IMR-90 (cell line): ENCODE results near the gene ADRA2A. TPM values are rescaled to one million over a fixed set of nuclear protein-coding genes. Genes with fewer than 3 reads are reported as not detected.

ENCODE experiments used
- ATAC-seq: fragments of 200-7000 bp; cut with Tn5 transposase; 2 replicates; pipeline ENCODE4 v1.9.1; 2020; ENCODE audit warnings: low read depth, mild to moderate bottlenecking, moderate library complexity
- BruUV-seq: library from RNA; stranded (reverse); fragments of 400-500 nt; replicated peaks from 2 replicates; lab custom pipeline; 2021; lab: Mats Ljungman, UMichigan
- CTCF ChIA-PET: fragments of 300-600 bp; formaldehyde crosslinking; extraction: SDS; loops from one replicate; lab custom pipeline; 2021; ENCODE audit warnings: antibody characterized with exemption; lab: Yijun Ruan, JAX
- POLR2A ChIA-PET: fragments of 300-600 bp; sonication (Branson Sonifier 250); formaldehyde crosslinking; loops from one replicate; lab custom pipeline; 2022; ENCODE audit warnings: antibody characterized with exemption; ENCODE audit not compliant: unreplicated experiment; lab: Charles Lee
- DNase-seq: peaks from one replicate; pipeline ENCODE4 v3.0.0; 2013
- H2AFZ ChIP-seq: replicated peaks from 2 replicates; pipeline ENCODE3; 2013; ENCODE audit warnings: low read length, mild to moderate bottlenecking; ENCODE audit not compliant: poor library complexity
- H2AK5ac ChIP-seq: 2 replicates; pipeline ENCODE4 v1.6.1; 2013; ENCODE audit warnings: low read depth, low read length, inconsistent platforms
- H2AK9ac ChIP-seq: replicated peaks from 2 replicates; pipeline ENCODE3; 2013; ENCODE audit warnings: mild to moderate bottlenecking, low read depth, low read length, moderate library complexity; ENCODE audit not compliant: poor library complexity
- H2BK120ac ChIP-seq: 2 replicates; pipeline ENCODE4 v1.6.1; 2013; ENCODE audit warnings: low read depth, low read length, inconsistent platforms
- H2BK15ac ChIP-seq: 3 replicates; pipeline ENCODE4 v1.6.1; 2013; ENCODE audit warnings: low read depth, low read length, inconsistent platforms
- H2BK20ac ChIP-seq: 2 replicates; pipeline ENCODE4 v1.6.1; 2013; ENCODE audit warnings: low read depth, mild to moderate bottlenecking, inconsistent platforms, low read length, moderate library complexity
- H2BK5ac ChIP-seq: 2 replicates; pipeline ENCODE4 v1.6.1; 2013; ENCODE audit warnings: mild to moderate bottlenecking, low read depth, low read length, inconsistent platforms; ENCODE audit not compliant: poor library complexity, severe bottlenecking
- H3K14ac ChIP-seq: replicated peaks from 2 replicates; pipeline ENCODE4 v1.6.1; 2013; ENCODE audit warnings: low read depth, low read length, inconsistent platforms
- H3K18ac ChIP-seq: 2 replicates; pipeline ENCODE4 v1.6.1; 2013; ENCODE audit warnings: low read depth, low read length, control low read depth
- H3K23ac ChIP-seq: 2 replicates; pipeline ENCODE4 v1.6.1; 2013; ENCODE audit warnings: low read depth, low read length, inconsistent platforms
- H3K27ac ChIP-seq: 2 replicates; pipeline ENCODE4 v1.5.1; 2013; ENCODE audit warnings: mild to moderate bottlenecking, control low read depth, low read length; ENCODE audit not compliant: insufficient read depth
- H3K27me3 ChIP-seq: 2 replicates; pipeline ENCODE4 v1.6.1; 2013; ENCODE audit warnings: low read length; ENCODE audit not compliant: control insufficient read depth, insufficient read depth
- H3K36me3 ChIP-seq: 2 replicates; pipeline ENCODE4 v1.6.1; 2013; ENCODE audit warnings: low read length, mixed read lengths; ENCODE audit not compliant: control insufficient read depth, insufficient read depth
- H3K4ac ChIP-seq: 2 replicates; pipeline ENCODE4 v1.6.1; 2013; ENCODE audit warnings: low read depth, low read length, inconsistent platforms
- H3K4me1 ChIP-seq: 2 replicates; pipeline ENCODE4 v1.6.1; 2013; ENCODE audit warnings: low read length, mixed read lengths; ENCODE audit not compliant: control insufficient read depth, insufficient read depth
- H3K4me2 ChIP-seq: 2 replicates; pipeline ENCODE4 v1.6.1; 2013; ENCODE audit warnings: low read depth, mild to moderate bottlenecking, control low read depth, low read length, moderate library complexity
- H3K4me3 ChIP-seq: 2 replicates; pipeline ENCODE4 v1.5.1; 2013; ENCODE audit warnings: low read depth, mild to moderate bottlenecking, control low read depth, low read length, moderate library complexity; ENCODE audit not compliant: insufficient read depth
- H3K56ac ChIP-seq: 2 replicates; pipeline ENCODE4 v1.6.1; 2013; ENCODE audit warnings: low read length, inconsistent platforms; ENCODE audit not compliant: insufficient read depth; ENCODE audit errors: extremely low read depth
- H3K79me1 ChIP-seq, 2 experiments: 2 replicates each; pipeline ENCODE4 v1.6.1; 2013; ENCODE audit warnings: low read length in 2 of 2, inconsistent platforms in 1 of 2, low read depth in 1 of 2
- H3K9ac ChIP-seq: 2 replicates; pipeline ENCODE4 v1.6.1; 2013; ENCODE audit warnings: low read depth, low read length, control low read depth
- H3K9me1 ChIP-seq: 2 replicates; pipeline ENCODE4 v1.6.1; 2013; ENCODE audit warnings: low read length, inconsistent platforms; ENCODE audit not compliant: insufficient read depth
- H3K9me3 ChIP-seq: 2 replicates; pipeline ENCODE4 v1.6.1; 2013; ENCODE audit warnings: low read length; ENCODE audit not compliant: control insufficient read depth, insufficient read depth
- H4K20me1 ChIP-seq: 2 replicates; pipeline ENCODE4 v1.6.1; 2013; ENCODE audit warnings: low read length, inconsistent platforms; ENCODE audit not compliant: insufficient read depth
- H4K5ac ChIP-seq: 2 replicates; pipeline ENCODE4 v1.6.1; 2013; ENCODE audit warnings: mild to moderate bottlenecking, low read depth, low read length, control low read depth
- H4K8ac ChIP-seq, 2 experiments: 2 replicates each; pipeline ENCODE4 v1.6.1; 2013; ENCODE audit warnings: low read depth in 2 of 2, low read length in 2 of 2, control low read depth in 1 of 2, inconsistent platforms in 1 of 2
- H4K91ac ChIP-seq: 2 replicates; pipeline ENCODE4 v1.6.1; 2013; ENCODE audit warnings: low read depth, low read length, inconsistent platforms; ENCODE audit not compliant: insufficient read depth
- BHLHE40 ChIP-seq: fragments of 150-350 bp; IDR thresholded peaks from 2 replicates; pipeline ENCODE4 v1.6.1; 2016; ENCODE audit warnings: mild to moderate bottlenecking, low read depth, low read length
- CHD1 ChIP-seq: IDR thresholded peaks from 2 replicates; pipeline ENCODE4 v1.6.1; 2012; ENCODE audit warnings: low read depth, low read length, improper control_type of control experiment
- FOS ChIP-seq: fragments of 150-350 bp; IDR thresholded peaks from 2 replicates; pipeline ENCODE4 v1.6.1; 2016; ENCODE audit warnings: low read depth, low read length
- MXI1 ChIP-seq: IDR thresholded peaks from 2 replicates; pipeline ENCODE4 v1.6.1; 2012; ENCODE audit warnings: low read depth, mild to moderate bottlenecking, low read length, moderate library complexity, borderline replicate concordance
- RAD21 ChIP-seq: IDR thresholded peaks from 2 replicates; pipeline ENCODE4 v1.6.1; 2012; ENCODE audit warnings: low read length, improper control_type of control experiment
- RCOR1 ChIP-seq: IDR thresholded peaks from 2 replicates; pipeline ENCODE4 v1.6.1; 2012; ENCODE audit warnings: mild to moderate bottlenecking, low read length, improper control_type of control experiment; ENCODE audit not compliant: insufficient replicate concordance
- WGBS, 2 experiments: methylation state at CpG; one replicate each; pipeline versions ENCODE4 v1.1.5 to v1.1.7; 2013; ENCODE audit warnings: missing lambda C conversion rate in 2 of 2; ENCODE audit not compliant: insufficient read length in 1 of 2; ENCODE audit errors: extremely low coverage in 2 of 2; 5-methylcytosine and 5-hydroxymethylcytosine counted together
- dilution Hi-C: fragments of 300-500 bp; cut with HindIII; formaldehyde crosslinking; loops from one replicate; pipeline ENCODE4 v1.14.3; 2018; ENCODE audit warnings: low sequenced_read_pairs; ENCODE audit not compliant: unreplicated experiment
- in situ Hi-C: fragments of 300-500 bp; cut with MboI; formaldehyde crosslinking; loops from 3 replicates; pipeline ENCODE4 v1.14.3; 2019; ENCODE audit warnings: low sequenced_read_pairs, inconsistent platforms, mixed read lengths
- intact Hi-C: fragments of 100-400 bp; cut with micrococcal nuclease; formaldehyde crosslinking; loops from 2 replicates; pipeline ENCODE4 v1.10.0; 2022
- polyA plus RNA-seq, 3 experiments: library from polyadenylated mRNA; depleted of rRNA; stranded (reverse); fragments of >200 nt; gene quantifications; 2 replicates each; pipeline ENCODE4 v1.2.3, GENCODE V29; 2012; ENCODE audit warnings: low replicate concordance in 1 of 3
- total RNA-seq: library from RNA; depleted of rRNA; stranded (reverse); fragments of >200 nt; gene quantifications from 2 replicates; pipeline ENCODE4 v1.2.3, GENCODE V29; 2012
- TF ChIP-seq, protein P1 (sequence below): fragments of 150-350 bp; IDR thresholded peaks from 2 replicates; pipeline ENCODE4 v1.6.1; 2017; ENCODE audit warnings: mild to moderate bottlenecking, antibody characterized with exemption, low read length, low read depth
- TF ChIP-seq, protein P2 (sequence below): fragments of 150-350 bp; IDR thresholded peaks from 2 replicates; pipeline ENCODE4 v1.6.1; 2016; ENCODE audit warnings: low read depth, mild to moderate bottlenecking, low read length, moderate library complexity, borderline replicate concordance

Gene ADRA2A
- total and polyA plus RNA-seq, 2 of the 4 experiments (the other 2 are of a cell fraction), result not detected

DNA sequence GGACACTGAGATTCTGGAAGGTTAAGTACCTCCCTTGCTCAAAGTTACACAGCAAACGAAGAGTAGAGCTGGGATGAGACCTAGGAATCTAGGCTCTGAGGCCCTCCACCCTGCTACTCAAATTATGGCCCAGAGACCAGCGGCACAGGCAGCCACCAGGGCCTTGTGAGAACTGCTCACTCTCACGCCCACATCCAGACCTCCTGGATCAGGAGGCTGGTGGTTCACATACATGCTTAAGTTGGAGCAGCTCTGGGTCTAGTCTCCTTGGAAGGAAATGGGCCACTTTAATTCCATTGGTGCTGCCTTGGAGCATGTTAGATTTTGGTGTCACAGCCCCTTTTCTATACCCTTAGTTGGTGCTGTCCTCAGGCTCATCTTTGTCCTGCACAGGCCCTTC is 41.9 kb downstream of the ADRA2A start:
- Histone ChIP-seq H3K4me3 (no peak overlapping the region), H3K9me3 (no peaks in the 10 kb centered on the region), H3K36me3 (no peaks in the 10 kb centered on the region), H3K4ac (no peak overlapping the region), H4K20me1 (no peaks in the 10 kb centered on the region), H3K9me1 (no peaks in the 10 kb centered on the region), H2BK15ac (no peak overlapping the region), H3K4me2 (no peak overlapping the region), H3K27ac (no peak overlapping the region), H3K79me1 (no peaks in the 10 kb centered on the region), H3K14ac (no peak overlapping the region), H4K5ac (no peak overlapping the region), H3K18ac (no peak overlapping the region), H2AK9ac (no peak overlapping the region), H3K4me1 (no peaks in the 10 kb centered on the region), H3K23ac (no peak overlapping the region), H2BK5ac (no peak overlapping the region), H2AFZ (no peak overlapping the region), H3K27me3 (no peaks in the 10 kb centered on the region), H2BK120ac (no peak overlapping the region), H2BK20ac (no peak overlapping the region), H4K91ac (no peak overlapping the region), H3K9ac (no peak overlapping the region), H3K56ac (no peak overlapping the region), H4K8ac (no peak overlapping the region), H2AK5ac (no peak overlapping the region)
- ChIA-PET CTCF (no interaction called here), POLR2A (no interaction called here)
- DNase-seq (no peak), ATAC-seq (no peak)
- dilution Hi-C loops (no loop called here), in situ Hi-C loops (no loop called here), intact Hi-C loops (no loop called here)
- no TSS peak for BruUV-seq
- TF ChIP-seq MXI1, result no peak
- TF ChIP-seq, protein P1, sequence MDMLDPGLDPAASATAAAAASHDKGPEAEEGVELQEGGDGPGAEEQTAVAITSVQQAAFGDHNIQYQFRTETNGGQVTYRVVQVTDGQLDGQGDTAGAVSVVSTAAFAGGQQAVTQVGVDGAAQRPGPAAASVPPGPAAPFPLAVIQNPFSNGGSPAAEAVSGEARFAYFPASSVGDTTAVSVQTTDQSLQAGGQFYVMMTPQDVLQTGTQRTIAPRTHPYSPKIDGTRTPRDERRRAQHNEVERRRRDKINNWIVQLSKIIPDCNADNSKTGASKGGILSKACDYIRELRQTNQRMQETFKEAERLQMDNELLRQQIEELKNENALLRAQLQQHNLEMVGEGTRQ, result no peak
- TF ChIP-seq, protein P2, sequence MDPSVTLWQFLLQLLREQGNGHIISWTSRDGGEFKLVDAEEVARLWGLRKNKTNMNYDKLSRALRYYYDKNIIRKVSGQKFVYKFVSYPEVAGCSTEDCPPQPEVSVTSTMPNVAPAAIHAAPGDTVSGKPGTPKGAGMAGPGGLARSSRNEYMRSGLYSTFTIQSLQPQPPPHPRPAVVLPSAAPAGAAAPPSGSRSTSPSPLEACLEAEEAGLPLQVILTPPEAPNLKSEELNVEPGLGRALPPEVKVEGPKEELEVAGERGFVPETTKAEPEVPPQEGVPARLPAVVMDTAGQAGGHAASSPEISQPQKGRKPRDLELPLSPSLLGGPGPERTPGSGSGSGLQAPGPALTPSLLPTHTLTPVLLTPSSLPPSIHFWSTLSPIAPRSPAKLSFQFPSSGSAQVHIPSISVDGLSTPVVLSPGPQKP, result no peak
- TF ChIP-seq CHD1, result no peak
- no peak for TF ChIP-seq BHLHE40
- no peak for TF ChIP-seq RAD21
- no peak for TF ChIP-seq RCOR1
- no peak for TF ChIP-seq FOS
- WGBS, 2 experiments, result no CpG with 5 or more reads among the region's 3 CpGs
